ENCODE data around the gene ZNG1C.
"Not testable (repeated sequence)": the region's sequence is repeated elsewhere in the genome, so short reads cannot be mapped to it uniquely, and the experiment has no call there.

Gene ZNG1C

GRCh38 chr9:68342265-68343025 is 100.7 kb downstream of the ZNG1C start:
- H3K4me3 ChIP-seq (ENCODE audit: low read depth in 1 of 2, low read length in 2 of 2); H3K4me1 ChIP-seq (ENCODE audit: control insufficient read depth in 1 of 2, insufficient read depth in 2 of 2, low read length in 2 of 2); H3K27ac ChIP-seq (ENCODE audit: low read depth, low read length); H3K9ac ChIP-seq (ENCODE audit: low read depth in 1 of 2, low read length in 2 of 2); H3K27me3 ChIP-seq (ENCODE audit: control insufficient read depth in 1 of 2, insufficient read depth in 2 of 2, low read length in 2 of 2); H3K9me3 ChIP-seq (ENCODE audit: control insufficient read depth in 1 of 2, low read length in 2 of 2); H3K36me3 ChIP-seq (ENCODE audit: control insufficient read depth in 1 of 2, insufficient read depth in 2 of 2, low read length in 2 of 2): not testable (repeated sequence)

- H3K4me3 ChIP-seq (ENCODE audit: low read depth in 1 of 2, low read length in 2 of 2); H3K9ac ChIP-seq (ENCODE audit: low read depth in 1 of 2, low read length in 2 of 2); H3K27ac ChIP-seq (ENCODE audit: low read depth, low read length); H3K36me3 ChIP-seq (ENCODE audit: control insufficient read depth in 1 of 2, insufficient read depth in 2 of 2, low read length in 2 of 2); H3K4me1 ChIP-seq (ENCODE audit: control insufficient read depth in 1 of 2, insufficient read depth in 2 of 2, low read length in 2 of 2); H3K27me3 ChIP-seq (ENCODE audit: control insufficient read depth in 1 of 2, insufficient read depth in 2 of 2, low read length in 2 of 2); H3K9me3 ChIP-seq (ENCODE audit: control insufficient read depth in 1 of 2, low read length in 2 of 2): not testable (repeated sequence)
Observed at GRCh38 chr9:68343242-68343641, 101.5 kb downstream of the ZNG1C start.

DNA sequence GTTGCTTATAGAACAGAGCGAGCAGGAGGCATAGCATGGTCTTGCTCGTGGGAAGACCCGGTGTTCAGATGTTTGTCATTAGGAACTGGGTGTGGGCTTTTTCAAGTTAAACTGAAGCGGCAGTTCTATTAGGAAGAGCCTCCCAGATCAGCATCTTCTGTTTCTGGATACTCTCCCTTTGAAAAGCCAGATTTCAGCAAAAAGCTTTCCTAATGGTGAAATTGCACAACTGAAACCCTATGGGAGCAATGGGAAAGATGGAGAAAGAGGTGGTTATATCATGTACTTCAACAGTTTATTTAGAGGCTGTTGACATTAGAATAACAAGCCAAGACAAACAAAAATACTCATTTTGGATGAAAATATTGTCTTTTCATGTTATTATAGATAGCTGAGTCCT is 102.2 kb downstream of the ZNG1C start:
- H3K9me3 ChIP-seq (ENCODE audit: control insufficient read depth in 1 of 2, low read length in 2 of 2); H3K4me3 ChIP-seq (ENCODE audit: low read depth in 1 of 2, low read length in 2 of 2); H3K9ac ChIP-seq (ENCODE audit: low read depth in 1 of 2, low read length in 2 of 2); H3K4me1 ChIP-seq (ENCODE audit: control insufficient read depth in 1 of 2, insufficient read depth in 2 of 2, low read length in 2 of 2); H3K36me3 ChIP-seq (ENCODE audit: control insufficient read depth in 1 of 2, insufficient read depth in 2 of 2, low read length in 2 of 2); H3K27ac ChIP-seq (ENCODE audit: low read depth, low read length); H3K27me3 ChIP-seq (ENCODE audit: control insufficient read depth in 1 of 2, insufficient read depth in 2 of 2, low read length in 2 of 2): not testable (repeated sequence)
